HG03342 (cell line): ENCODE data around the gene NAV2.

Experiments used
- ATAC-seq: cut with Tn5 transposase; IDR thresholded peaks from one replicate; pipeline ENCODE4 v1.9.1; 2021; ENCODE audit warnings: mild to moderate bottlenecking, moderate library complexity; ENCODE audit not compliant: unreplicated experiment

Gene NAV2

DNA sequence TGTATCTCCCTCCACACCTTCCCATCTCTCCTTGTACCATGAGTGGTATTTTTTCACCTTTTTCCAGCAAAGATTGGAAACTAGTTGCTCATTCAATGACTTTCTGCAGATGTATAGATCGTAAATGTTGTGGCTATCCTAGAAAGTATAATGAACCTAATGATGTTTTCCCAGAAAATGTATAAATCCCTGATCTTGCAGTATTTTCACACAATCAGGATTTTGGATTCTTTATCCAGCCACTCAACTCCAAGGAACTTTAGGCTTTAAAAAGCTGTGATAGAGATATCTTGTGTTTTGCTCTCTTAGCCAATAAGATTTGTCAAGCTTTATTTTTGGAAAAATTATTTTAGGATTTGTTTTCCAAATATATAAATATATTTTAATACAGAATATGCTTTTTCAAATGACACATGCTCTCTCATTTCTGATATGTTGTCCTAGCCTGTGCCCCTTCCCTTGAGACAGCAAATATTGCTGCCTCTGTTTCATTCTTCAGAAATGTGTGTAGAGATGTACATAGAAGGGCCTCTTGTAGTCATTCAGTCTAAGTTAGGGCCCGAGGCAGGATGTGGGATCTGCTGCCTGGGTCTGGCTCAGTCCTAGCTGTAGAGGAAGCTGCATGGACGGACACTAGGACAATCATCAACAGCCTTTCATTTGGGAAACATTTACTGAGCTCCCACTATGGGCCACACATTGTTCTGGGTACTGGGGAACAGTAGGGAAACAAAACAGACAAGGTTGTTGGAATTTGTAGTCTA lies 62.4 kb downstream of the NAV2 start:
- ATAC-seq = no peak

DNA sequence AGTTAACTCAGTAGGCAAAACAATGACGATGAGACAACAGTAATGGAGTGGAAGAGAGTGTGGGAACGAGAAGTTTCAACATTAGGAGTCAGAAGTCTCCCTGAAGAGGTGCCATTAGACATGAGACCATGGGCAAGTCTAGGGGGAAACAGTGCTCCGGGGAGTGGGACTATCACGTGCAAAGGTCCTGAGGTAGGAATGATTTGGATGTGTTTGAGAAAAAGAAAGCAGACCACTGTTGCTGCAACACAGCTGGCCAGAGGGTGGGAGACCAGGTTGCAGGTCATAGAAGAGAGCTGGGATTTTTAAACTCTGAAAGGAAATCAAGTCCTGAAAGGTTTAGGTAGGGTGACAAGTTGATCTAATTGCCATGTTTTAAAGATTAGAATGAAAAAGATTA lies 63.0 kb downstream of the NAV2 start:
- no peak for ATAC-seq

DNA sequence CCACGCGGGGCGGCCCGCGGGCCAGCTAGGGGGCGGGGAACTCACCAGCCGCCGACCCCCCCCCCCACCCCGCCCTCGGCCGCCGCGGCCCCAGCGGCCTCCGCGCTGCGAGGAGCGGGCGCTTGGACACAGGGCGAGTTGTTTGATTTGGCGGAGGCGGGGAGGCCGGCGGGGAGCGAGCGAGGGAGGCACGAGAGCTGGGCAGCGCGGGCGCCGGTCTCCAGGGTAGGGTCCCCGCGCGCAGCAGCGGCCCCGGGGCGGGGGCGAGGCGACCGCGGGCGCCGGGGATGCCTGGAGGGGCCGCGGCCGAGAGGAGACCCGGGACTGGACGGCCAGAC lies 64.4 kb downstream of the NAV2 start:
- peak; percentile 17 for ATAC-seq

DNA sequence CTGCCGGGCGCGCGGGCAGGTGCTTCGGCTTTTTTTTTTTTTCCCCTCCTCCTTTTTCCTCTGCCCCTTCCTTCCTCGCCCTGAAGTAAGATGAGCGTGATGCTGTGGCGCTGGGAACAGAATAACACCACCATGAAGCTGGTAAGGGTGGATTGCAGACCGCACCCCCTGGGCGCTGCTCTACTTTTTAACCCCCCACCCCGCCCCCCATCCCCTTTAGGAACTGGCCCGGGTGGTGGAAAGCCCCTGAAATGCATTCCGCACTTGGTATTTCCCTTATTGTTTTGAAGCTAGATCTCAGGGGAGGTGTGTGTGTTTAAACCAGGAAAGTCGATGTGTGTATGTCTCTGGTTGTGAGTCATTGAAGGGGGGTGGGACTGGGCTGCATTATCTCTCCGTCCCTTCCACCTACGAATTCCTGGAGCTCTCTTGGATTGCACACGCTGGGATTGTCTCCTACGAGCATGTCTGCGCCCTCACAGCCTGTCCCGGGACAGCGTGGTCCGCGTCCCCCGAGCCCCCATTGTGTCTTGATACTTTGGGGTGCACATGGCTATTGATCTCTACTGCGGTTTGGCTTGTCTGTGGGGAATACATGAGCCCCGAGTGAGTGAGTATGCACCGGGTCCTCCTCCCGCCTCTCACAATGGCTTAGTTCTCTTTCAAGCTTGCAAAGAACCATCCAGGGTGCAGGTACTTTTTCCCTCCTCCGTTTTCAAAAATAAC lies 64.9 kb downstream of the NAV2 start:
- ATAC-seq = peak; percentile 76

DNA sequence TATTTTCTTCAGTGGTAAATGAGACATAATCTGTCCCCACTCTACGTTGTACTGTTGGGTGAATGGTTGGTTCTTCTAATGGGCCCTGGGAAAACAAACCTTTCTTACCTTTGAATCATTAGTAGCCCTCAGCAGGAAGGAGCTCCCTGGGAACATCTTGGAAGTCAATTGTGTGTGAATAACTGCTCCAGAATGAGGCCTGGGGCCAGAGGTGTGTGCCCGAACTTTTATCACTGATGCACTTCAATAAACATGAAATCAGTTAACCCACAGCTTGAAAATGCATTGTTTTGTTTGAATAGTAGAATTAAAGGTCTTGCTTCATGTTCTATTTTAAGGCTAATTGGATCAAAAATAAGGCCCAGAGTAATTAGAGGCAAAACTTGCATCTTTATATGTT lies 67.1 kb downstream of the NAV2 start:
- ATAC-seq = no peak

DNA sequence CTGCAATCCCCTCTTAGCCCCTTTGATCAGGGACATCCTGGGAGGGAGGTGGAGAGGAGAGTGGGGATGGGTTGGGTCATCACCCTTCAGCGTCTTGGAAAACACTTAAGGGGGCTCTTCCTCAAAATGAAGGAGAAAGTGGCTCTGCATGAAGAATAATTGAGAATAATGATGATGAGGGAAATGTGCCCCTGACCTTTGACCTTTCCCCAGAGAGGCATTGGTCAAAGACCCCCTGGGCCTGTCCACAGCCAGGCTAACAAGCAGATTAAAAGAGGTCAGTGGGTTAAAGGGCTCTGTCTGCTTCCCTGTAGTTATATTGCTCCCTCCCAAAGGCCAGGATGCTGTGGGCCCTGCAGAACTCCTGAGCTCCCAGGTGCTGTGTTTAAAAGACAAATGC lies 68.7 kb downstream of the NAV2 start:
- ATAC-seq = no peak

DNA sequence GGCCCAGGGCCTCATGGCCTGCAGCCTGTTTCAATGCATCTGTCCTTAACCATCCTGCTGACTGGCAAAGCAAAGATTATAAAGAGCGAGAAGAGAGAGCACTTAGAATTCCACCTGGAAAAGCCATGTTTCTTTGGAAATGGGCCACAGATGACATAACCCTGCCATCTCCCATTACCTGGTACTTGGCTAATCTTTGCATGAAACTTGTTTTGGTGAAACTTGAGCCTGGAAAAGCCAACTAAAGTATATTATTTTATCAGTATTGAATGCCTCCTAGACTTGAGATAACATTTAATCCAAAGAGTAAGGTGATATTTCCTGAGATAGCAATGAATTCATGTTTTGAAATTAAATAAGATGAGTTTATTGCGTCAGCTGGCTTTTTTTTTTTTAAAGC lies 72.6 kb downstream of the NAV2 start:
- no peak for ATAC-seq

DNA sequence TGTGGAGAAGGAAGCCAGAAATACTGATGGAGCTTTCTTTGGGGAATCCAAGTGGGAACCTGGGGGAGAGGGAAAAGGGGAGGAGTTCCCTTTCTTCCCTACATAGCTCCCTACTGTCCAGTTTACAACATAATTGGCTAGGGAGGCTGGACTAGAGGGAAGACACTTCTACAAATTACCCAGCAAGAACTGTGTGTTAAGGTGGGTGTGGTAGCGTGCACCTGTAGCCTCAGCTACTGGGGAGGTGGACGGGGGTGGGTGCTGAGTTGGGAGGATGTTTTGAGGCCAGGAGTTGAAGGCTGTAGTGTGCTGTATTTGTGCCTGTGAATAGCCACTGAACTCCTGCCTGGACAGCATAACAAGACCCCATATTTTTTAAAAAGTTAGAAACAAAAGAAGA lies 74.0 kb downstream of the NAV2 start:
- ATAC-seq = no peak

DNA sequence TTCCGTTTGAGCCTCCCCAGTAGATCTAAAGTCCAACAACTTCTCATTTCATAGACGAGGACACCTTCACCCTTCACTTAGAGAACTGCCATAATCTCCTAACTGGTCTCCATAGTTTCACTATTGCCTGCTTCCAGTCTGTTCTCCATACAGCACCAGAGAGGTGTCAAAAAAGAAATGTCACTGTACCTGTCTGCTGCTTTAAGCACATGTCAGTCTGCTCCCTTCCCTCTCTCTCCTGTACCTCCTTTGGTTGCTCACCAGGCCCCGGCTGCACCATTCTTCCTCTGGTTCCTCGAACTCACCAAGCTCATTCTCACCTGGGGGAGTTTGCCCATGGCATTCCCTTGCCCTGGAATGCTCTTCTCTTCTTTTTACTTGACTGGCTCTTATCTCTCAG lies 75.8 kb downstream of the NAV2 start:
- no peak for ATAC-seq

DNA sequence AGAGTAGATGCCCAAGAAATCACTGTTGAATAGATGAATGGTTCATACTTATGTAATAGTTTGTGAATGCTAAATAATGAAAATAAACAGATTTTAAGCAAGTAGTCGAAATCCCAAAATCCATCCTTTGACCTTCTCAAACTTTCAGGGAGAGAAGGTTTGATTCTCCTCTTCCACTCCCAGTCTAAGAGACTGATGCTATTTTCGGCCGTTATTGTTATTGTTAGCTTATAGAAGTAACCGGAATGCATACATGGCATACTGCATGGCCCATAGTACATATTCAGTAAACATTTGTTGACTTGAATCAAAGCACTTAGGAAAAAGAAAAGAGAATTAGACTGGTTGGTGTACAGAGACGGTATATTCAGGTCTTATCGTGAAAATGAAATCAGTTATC lies 76.6 kb downstream of the NAV2 start:
- ATAC-seq = no peak

DNA sequence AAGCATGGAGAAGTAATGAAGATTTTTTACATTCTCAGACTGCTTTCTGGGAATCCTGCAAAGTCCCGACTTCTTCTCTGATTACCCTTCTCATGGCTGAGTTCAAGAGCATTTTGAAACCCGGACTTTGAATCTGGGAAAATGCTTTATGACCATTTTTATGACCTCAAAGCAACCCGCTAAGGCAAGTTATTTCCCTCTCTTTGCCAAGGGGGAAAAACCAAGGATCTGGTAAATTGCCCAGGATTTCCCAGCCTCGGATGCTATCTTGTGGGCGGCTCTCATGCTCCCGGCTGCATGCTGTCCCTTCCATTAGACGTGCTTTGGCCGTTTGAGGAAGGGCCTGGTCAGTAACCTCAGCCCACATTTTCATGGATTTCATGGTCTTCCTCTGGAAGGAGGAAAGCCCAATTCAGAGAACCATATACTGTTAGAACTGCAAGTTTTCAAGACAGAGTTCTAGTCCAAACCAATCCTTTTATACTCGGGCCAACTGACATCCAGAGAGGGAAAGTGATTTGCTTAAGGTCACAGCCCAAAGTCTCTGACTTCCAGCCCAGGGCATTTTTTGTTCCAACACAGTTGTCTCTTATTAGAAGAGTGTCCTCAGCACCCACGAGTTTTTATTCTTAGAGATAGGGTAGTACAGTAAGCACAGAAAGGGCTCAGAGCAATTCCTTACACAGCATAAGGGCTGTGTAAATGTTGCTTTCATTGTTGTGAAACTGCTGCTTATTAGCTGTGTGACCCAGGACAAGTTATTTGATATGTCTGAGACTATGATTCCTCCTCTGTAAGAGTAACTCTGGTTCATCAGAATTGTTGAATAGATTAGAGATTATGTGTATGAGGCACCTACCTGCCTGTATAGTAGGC lies 77.4 kb downstream of the NAV2 start:
- no peak for ATAC-seq

DNA sequence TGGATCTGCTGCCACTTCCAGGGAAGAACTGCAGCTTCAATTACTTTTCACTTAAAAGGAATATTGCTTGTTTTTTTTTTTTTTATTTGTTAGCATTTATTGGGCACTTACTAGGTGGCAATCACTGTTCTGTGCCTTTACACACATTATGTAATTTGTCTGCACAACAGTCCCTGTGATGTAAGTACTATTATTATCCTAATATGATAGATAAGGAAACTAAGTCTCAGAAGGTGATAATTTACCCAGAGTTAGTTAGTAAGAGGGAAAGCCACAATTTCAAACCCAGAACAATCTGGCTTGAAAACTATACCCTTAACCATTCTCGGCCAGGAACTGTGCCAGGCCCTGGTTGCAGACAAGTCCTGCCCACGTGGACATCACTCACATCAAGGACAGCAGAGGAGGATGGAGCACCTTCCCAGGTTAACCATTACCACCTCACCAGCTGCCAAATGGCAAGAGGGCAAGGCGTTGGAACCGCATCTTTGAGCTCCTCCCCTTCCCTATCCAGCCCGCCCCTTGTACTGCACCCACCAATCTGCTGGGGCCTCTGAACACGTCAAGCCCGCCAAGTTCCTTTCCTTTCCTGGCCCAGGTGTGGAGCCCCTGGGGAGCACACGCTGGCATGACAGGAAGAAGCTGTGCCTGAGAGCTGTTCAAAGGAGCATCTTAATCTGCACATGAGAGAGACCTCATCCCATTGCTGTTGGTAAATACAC lies 78.4 kb downstream of the NAV2 start:
- ATAC-seq = no peak

DNA sequence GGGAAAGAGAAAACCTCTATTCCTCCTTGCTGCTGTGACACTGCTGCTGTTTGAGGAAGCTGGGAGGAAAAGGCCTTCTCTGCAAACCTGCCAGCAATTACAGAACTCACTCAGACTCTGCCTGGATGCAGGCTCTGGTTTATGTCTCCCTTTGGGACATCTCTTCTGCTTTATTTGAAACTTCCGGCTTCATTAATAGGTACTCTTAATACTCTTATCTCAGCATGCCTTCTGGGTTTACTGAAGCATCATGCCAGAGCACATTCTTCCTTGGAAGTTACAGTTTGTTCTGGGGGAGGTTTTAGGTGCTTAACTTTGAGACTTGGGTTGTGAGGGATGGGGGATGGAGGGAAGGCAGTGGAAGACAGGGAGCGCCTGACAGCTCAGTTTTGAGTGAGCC lies 79.9 kb downstream of the NAV2 start:
- no peak for ATAC-seq

DNA sequence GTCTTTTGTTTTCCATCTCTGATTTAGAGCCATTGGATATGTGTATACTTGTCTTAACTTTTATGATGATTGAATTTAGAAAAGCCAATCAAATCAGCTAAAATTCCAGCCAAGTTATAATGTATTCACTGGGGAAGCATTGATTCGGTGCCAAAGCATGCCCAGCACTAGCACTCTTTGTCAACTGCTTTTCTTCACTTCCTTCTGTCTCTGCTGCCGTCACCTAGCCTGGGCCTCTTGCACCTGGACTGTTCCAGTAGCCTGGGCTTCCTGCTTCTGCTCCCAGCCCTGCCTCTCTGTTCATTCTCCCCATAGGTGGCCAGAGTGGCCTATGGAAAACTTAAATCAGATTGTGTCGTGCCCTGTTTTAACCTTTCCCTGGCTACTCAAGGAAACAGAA lies 80.7 kb downstream of the NAV2 start:
- ATAC-seq = no peak

DNA sequence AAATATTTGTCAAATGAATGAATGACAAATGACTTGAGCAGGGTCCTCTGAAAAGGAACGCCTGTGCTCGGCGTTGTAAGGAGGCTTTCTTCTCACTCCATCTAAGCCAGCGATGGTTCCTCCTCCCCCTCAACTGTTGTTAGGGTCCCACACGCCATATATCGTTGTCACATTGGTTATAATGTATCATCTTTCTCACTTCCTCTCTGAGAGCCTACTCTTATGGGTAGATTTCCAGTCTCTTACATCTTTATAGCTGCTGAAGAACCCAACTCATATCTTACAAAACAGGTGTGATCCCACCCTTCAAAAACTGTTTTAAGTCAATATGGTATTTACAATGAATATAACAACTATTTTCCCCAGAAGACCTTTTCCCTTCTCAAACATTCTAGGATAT lies 81.5 kb downstream of the NAV2 start:
- no peak for ATAC-seq

DNA sequence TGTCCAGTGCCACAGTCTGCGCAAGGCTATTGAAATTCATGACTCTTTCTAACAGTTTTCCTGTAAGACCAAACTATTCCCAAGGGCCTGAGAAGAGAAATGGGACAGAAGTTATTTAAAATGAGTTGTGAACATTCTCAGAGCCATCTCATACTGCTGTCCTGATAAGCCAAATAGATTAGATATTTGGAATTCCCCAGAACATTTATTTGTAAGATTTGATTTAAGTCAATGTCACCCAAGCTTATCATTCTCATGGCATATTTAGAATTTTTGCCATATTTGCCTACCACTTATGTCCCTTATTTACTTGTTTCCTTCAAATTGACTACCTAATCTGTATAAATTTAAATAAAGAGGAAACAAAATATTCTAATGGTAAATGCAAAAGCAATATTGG lies 82.4 kb downstream of the NAV2 start:
- ATAC-seq = no peak

DNA sequence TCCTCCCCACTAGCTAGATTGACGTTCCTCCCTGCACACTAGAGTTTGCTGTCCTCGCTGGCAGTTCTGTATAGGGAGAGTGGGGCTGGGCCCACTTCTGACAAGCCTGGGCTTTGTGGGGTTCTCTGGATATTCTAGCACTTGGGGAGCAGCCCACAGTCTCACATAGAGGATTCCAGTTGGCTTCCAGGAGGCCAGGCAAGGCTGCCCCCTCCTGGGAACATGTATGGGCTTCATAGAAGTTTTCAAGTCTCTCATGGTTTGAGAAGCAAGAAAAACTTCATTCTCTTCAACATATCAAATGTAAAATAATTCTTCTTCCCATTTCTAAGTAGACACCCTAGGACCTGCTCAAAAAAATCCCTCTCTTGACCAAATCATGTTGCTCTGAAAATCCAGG lies 87.5 kb downstream of the NAV2 start:
- ATAC-seq = no peak

DNA sequence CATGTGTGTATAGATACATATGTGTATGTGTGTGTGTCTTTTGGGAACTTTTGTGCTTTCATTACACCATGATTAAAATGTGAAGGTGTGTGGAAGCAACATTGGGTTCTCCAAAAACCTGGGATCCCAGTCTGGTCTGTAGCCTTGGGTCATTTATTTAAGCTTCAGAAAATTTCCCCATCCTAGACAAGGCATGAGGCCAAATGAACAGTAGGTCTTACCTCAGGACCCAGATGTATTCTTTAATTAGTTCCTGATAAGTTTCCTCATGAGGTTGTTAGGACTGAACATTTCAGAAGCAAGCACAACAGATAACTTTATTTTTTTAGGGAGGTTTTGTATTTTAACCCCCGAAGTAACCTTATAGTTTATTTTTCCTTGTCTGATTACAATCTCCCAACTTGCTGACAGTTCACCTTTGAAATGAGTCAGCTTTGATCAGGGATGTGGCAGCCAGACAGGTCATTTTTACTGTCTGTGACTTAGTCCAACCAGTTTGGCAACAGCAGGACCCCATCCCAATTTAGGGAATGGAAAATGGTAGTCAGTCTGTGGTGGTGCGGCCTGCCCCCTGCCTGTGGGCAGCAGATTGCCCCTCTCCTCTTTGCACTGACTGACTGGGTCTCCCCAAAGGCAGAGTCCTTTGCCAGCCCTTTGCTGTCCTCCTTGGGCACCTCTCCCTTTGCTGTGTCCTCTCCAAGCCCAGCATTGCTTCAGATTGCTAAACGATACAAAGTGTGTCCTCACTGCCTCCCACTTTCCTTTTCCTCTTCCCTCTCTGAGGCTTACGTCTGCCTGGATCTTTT lies 88.3 kb downstream of the NAV2 start:
- no peak for ATAC-seq

DNA sequence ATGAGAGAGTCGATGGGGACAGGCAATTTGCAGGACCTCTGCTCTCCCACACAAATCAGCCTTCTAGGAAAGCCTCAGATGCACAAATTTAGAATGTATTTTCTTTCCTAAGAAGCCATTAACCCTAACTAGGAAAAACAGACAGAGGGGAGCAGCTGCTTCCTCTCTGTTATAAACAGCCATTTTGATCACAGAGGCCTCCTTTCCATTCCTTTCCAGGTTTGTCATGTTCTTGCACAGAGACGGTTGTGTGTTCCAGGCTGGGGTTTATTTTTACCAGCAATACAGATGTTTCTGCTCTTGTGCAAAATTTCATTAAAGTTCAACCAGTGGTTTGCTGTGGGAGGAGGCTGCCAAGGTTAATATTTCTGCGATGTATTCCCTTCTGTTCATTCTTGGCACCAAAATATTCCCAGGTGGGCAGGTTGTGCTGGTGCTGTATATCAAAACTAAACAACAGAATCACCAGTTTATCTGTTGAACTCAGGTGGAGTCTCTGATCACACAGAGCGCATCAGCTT lies 90.2 kb downstream of the NAV2 start:
- ATAC-seq = no peak

DNA sequence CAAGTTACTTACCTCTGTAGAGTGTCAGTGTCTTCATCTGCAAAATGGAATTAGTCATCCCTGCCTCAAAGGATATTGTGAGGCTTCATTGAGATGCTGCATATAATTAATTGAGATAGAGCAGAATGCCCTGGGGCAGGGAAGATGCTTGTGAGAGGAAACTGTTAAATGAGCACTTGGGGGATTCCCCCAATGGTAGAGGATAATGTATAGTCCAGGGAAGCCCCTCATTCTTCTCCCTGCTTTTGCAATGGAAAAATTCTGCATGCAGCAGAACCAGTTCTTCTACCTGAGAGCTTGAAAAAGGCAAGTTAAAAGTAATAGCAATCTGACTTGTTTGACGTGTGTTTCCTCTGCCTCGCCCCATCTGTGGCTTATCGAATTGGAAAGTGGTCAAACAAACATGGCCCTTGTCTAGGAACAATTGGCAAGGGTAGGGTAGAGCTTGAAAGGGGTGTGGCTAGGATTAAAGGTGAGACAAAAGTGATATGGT lies 90.9 kb downstream of the NAV2 start:
- no peak for ATAC-seq
